PC-3 (cell line): Measurements from ENCODE around the gene SLC7A5.

Source experiments
- EZH2phosphoT487 ChIP-seq: fragments of 300-600 bp; sonication (generic); IDR thresholded peaks from 2 replicates; pipeline ENCODE4 v1.6.1; 2018; ENCODE audit warnings: mild to moderate bottlenecking, antibody characterized with exemption, low read length, borderline replicate concordance
- TF ChIP-seq, protein P1 (sequence below): fragments of 300-600 bp; sonication (generic); conservative IDR thresholded peaks from 2 replicates; pipeline ENCODE4 v1.5.1; 2017; ENCODE audit warnings: antibody characterized with exemption, low read depth, mild to moderate bottlenecking, low read length

DNA sequence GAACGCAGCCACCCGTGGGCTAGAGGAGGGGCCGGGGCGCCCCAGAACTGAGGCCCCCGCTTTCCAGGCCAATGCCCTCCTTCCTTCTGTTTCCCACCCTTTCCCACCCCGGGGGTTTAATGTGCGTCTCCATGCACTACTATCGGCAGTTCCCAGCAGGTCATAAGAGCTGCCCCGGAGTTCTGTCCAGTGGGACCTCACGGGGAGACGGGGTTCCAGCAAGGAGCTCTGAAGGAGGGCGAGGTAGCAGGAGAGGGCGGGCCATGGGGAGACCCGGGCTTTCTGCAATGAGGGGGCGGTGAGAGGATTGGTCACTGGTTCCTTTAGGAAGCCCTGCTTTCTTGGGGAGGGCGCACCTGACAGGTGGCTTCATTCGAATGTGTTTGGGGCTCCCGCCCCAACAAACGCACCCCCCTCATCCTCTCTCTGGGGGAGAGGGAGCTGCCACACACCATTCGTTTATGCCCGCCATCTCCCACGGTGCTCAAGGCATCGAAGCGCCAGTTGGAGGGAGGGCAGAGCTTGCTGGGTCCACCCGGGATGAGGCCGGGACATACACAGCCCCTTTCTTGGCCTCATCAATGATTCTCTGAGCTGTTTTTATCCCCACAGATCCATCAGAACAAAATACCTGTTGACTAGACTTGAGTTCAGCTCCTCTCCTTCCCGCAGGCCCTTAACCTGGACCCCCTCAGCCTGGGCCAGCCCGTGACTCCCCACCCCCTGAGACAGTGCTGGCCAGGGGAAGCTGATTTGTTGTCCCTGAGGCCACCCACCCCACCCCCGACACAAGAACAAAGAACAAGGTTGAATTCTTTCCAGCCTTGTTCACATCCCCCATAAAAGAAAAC lies 44.1 kb downstream of the SLC7A5 start:
- TF ChIP-seq, protein P1, sequence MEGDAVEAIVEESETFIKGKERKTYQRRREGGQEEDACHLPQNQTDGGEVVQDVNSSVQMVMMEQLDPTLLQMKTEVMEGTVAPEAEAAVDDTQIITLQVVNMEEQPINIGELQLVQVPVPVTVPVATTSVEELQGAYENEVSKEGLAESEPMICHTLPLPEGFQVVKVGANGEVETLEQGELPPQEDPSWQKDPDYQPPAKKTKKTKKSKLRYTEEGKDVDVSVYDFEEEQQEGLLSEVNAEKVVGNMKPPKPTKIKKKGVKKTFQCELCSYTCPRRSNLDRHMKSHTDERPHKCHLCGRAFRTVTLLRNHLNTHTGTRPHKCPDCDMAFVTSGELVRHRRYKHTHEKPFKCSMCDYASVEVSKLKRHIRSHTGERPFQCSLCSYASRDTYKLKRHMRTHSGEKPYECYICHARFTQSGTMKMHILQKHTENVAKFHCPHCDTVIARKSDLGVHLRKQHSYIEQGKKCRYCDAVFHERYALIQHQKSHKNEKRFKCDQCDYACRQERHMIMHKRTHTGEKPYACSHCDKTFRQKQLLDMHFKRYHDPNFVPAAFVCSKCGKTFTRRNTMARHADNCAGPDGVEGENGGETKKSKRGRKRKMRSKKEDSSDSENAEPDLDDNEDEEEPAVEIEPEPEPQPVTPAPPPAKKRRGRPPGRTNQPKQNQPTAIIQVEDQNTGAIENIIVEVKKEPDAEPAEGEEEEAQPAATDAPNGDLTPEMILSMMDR = no peak
- TF ChIP-seq EZH2phosphoT487 = no peak
